Measurements from ENCODE around the gene ORC6.

- no peak for TF ChIP-seq CTCF (conservative IDR thresholded peaks at IDR 0.05; ENCODE audit: low read depth, low read length)
- TF ChIP-seq EZH2 (IDR thresholded peaks at IDR 0.05; ENCODE audit: borderline replicate concordance, low read depth, low read length, poor library complexity, severe bottlenecking) = no peak
Observed at GRCh38 chr16:46648656-46649055, 40.8 kb upstream of the ORC6 start.

All from A673 (cell line).